Thymus (tissue), 11 donors: ENCODE results near the gene RHEB. TPM values are rescaled to one million over a fixed set of nuclear protein-coding genes. Genes with fewer than 3 reads are reported as not detected.

Experiments used
- DNase-seq, 9 donors: peaks; one replicate each; pipeline ENCODE4 v3.0.0-alpha.2; 2013; ENCODE audit warnings: low spot score in 9 of 9, low read depth in 6 of 9, missing footprints in 1 of 9
- H3K27ac ChIP-seq, 2 donors: one replicate each; pipeline ENCODE4 v1.5.1; 2013; ENCODE audit warnings: control low read depth in 1 of 2, low read depth in 1 of 2, low read length in 1 of 2, mild to moderate bottlenecking in 1 of 2, moderate library complexity in 1 of 2
- H3K27me3 ChIP-seq, 2 donors: one replicate each; pipeline ENCODE4 v1.5.1; 2013; ENCODE audit warnings: low read length in 1 of 2; ENCODE audit not compliant: control insufficient read depth in 2 of 2, insufficient read depth in 1 of 2
- H3K36me3 ChIP-seq, 2 donors: one replicate each; pipeline ENCODE4 v1.5.1; 2013; ENCODE audit warnings: low read length in 1 of 2, mild to moderate bottlenecking in 1 of 2, moderate library complexity in 1 of 2; ENCODE audit not compliant: control insufficient read depth in 2 of 2, insufficient read depth in 2 of 2
- H3K4me1 ChIP-seq, 2 donors: one replicate each; pipeline ENCODE4 v1.5.1; 2013; ENCODE audit warnings: low read length in 2 of 2; ENCODE audit not compliant: control insufficient read depth in 2 of 2, insufficient read depth in 2 of 2
- H3K4me3 ChIP-seq, 2 donors: one replicate each; pipeline ENCODE4 v1.5.1; 2013; ENCODE audit warnings: low read length in 2 of 2, control low read depth in 1 of 2, mild to moderate bottlenecking in 1 of 2
- H3K9me3 ChIP-seq, 2 donors: one replicate each; pipeline ENCODE4 v1.5.1; 2013; ENCODE audit warnings: low read length in 1 of 2, mild to moderate bottlenecking in 1 of 2; ENCODE audit not compliant: control insufficient read depth in 2 of 2, insufficient read depth in 1 of 2
- WGBS: extraction: QIAGEN DNeasy Blood & Tissue Kit; methylation state at CpG from one replicate; pipeline ENCODE4 v1.1.7; 2013; 5-methylcytosine and 5-hydroxymethylcytosine counted together
- polyA plus RNA-seq: library from polyadenylated mRNA; stranded (reverse); fragments of 200-250 nt; gene quantifications from one replicate; pipeline ENCODE4 v1.2.3, GENCODE V29; 2013
- total RNA-seq: library from RNA; stranded (reverse); fragments of 120-200 nt; gene quantifications from one replicate; pipeline ENCODE4 v1.2.4, GENCODE V29; 2013
- donor health status: healthy.

Gene RHEB
- total and polyA plus RNA-seq, 2 donors: 90.8 to 115 TPM

GRCh38 chr7:151488096-151488495 is 31.6 kb downstream of the RHEB start:
- no peak overlapping the region for H3K4me3 ChIP-seq
- peaks cover 37 to 72% of the 10 kb centered on the region in 2 donors for H3K36me3 ChIP-seq
- no peak overlapping the region for H3K27ac ChIP-seq
- no peak for DNase-seq
- no peaks in the 10 kb centered on the region for H3K9me3 ChIP-seq
- no peaks in the 10 kb centered on the region for H3K27me3 ChIP-seq
- no peaks in the 10 kb centered on the region for H3K4me1 ChIP-seq

GRCh38 chr7:151487228-151487627 is 32.5 kb downstream of the RHEB start:
- Histone ChIP-seq H3K4me1 (no peaks in the 10 kb centered on the region), H3K27ac (no peak overlapping the region), H3K4me3 (no peak overlapping the region), H3K27me3 (no peaks in the 10 kb centered on the region), H3K36me3 (peaks cover 41 to 78% of the 10 kb centered on the region in 2 donors), H3K9me3 (no peaks in the 10 kb centered on the region)
- WGBS: 98% methylated on average over 2 of the region's 2 CpGs
- DNase-seq: no peak

GRCh38 chr7:151486074-151486473 is 33.6 kb downstream of the RHEB start:
- 98% methylated on average over 3 of the region's 3 CpGs for WGBS
- peaks cover 48 to 81% of the 10 kb centered on the region in 2 donors for H3K36me3 ChIP-seq
- H3K4me3 ChIP-seq: no peak overlapping the region
- no peak for DNase-seq
- H3K27ac ChIP-seq: no peak overlapping the region
- H3K4me1 ChIP-seq: no peaks in the 10 kb centered on the region
- H3K27me3 ChIP-seq: no peaks in the 10 kb centered on the region
- H3K9me3 ChIP-seq: no peaks in the 10 kb centered on the region

- Histone ChIP-seq H3K27ac (no peak overlapping the region), H3K4me3 (no peak overlapping the region), H3K36me3 (peaks cover 44 to 77% of the 10 kb centered on the region in 2 donors), H3K27me3 (no peaks in the 10 kb centered on the region), H3K9me3 (no peaks in the 10 kb centered on the region), H3K4me1 (no peaks in the 10 kb centered on the region)
- WGBS: 78% methylated on average over 7 of the region's 7 CpGs
- DNase-seq: no peak
These were observed 34.6 kb downstream of the RHEB start for GRCh38 chr7:151484971-151485707.

GRCh38 chr7:151483711-151483983 is 36.0 kb downstream of the RHEB start:
- 98% methylated on average over 1 of the region's 1 CpG for WGBS
- Histone ChIP-seq H3K4me3 (no peak overlapping the region), H3K4me1 (no peaks in the 10 kb centered on the region)

GRCh38 chr7:151482883-151483710 is 36.6 kb downstream of the RHEB start:
- no peak overlapping the region for H3K27ac ChIP-seq
- H3K27me3 ChIP-seq: no peaks in the 10 kb centered on the region
- no peak for DNase-seq
- H3K36me3 ChIP-seq: peaks cover 42 to 70% of the 10 kb centered on the region in 2 donors
- WGBS: 97% methylated on average over 8 of the region's 8 CpGs
- H3K4me3 ChIP-seq: no peak overlapping the region
- H3K9me3 ChIP-seq: no peaks in the 10 kb centered on the region
- no peaks in the 10 kb centered on the region for H3K4me1 ChIP-seq

More at GRCh38 chr7:151483711-151483983, 36.0 kb downstream of the RHEB start:
- no peaks in the 10 kb centered on the region for H3K9me3 ChIP-seq
- peaks cover 40 to 73% of the 10 kb centered on the region in 2 donors for H3K36me3 ChIP-seq
- H3K27ac ChIP-seq: no peak overlapping the region
- no peak for DNase-seq
- H3K27me3 ChIP-seq: no peaks in the 10 kb centered on the region

GRCh38 chr7:151481650-151482505 is 37.8 kb downstream of the RHEB start:
- Histone ChIP-seq H3K27me3 (no peaks in the 10 kb centered on the region), H3K4me1 (no peaks in the 10 kb centered on the region), H3K9me3 (no peaks in the 10 kb centered on the region), H3K36me3 (peaks cover 39 to 68% of the 10 kb centered on the region in 2 donors), H3K27ac (no peak overlapping the region), H3K4me3 (no peak overlapping the region)
- WGBS: 97% methylated on average over 4 of the region's 4 CpGs
- no peak for DNase-seq

GRCh38 chr7:151477867-151478266 is 41.8 kb downstream of the RHEB start:
- Histone ChIP-seq H3K27me3 (no peaks in the 10 kb centered on the region), H3K36me3 (peaks cover 28 to 58% of the 10 kb centered on the region in 2 donors), H3K9me3 (no peaks in the 10 kb centered on the region), H3K4me1 (peaks cover 0 to 1% of the 10 kb centered on the region in 2 donors), H3K27ac (no peak overlapping the region), H3K4me3 (no peak overlapping the region)
- 98% methylated on average over 7 of the region's 7 CpGs for WGBS
- DNase-seq: no peak
